ENCODE results near the gene GPR141.

GPR141 gene

GRCh38 chr7:37675749-37676148 is 7.8 kb upstream of the GPR141 start:
- TF ChIP-seq CTCF (IDR thresholded peaks at IDR 0.05; ENCODE audit: low read length) (no peak), EZH2 (IDR thresholded peaks at IDR 0.05; ENCODE audit: borderline replicate concordance, low read length) (no peak)
- H3K4me3 ChIP-seq (ENCODE audit: low read depth, low read length, poor library complexity, severe bottlenecking): no peak overlapping the region
- H3K27ac ChIP-seq (ENCODE audit: low read depth, low read length, poor library complexity, severe bottlenecking): no peak overlapping the region
- no peaks in the 10 kb centered on the region for H4K20me1 ChIP-seq (ENCODE audit: insufficient read depth, low read length)
- H3K4me2 ChIP-seq (ENCODE audit: low read length): no peak overlapping the region
- peaks cover 6% of the 10 kb centered on the region; the same call in 1 of the 2 replicates for H3K9me2 ChIP-seq (ENCODE audit: low read depth, low read length)
- H3K9ac ChIP-seq (ENCODE audit: low read length): no peak overlapping the region
- H3K4me1 ChIP-seq (ENCODE audit: insufficient read depth, low read length, severe bottlenecking): no peaks in the 10 kb centered on the region
- H3F3A ChIP-seq (ENCODE audit: insufficient read depth, low read length): no peaks in the 10 kb centered on the region
- no peaks in the 10 kb centered on the region for H3K9me3 ChIP-seq (ENCODE audit: low read length)
- H3K36me3 ChIP-seq (ENCODE audit: insufficient read depth, low read length): no peaks in the 10 kb centered on the region
- no peaks in the 10 kb centered on the region for H3K79me2 ChIP-seq (ENCODE audit: insufficient read depth, low read length)
- no peaks in the 10 kb centered on the region for H3K27me3 ChIP-seq (ENCODE audit: insufficient read depth, low read length)
- H2AFZ ChIP-seq (ENCODE audit: low read length): no peak overlapping the region

GRCh38 chr7:37684927-37685326 is 1.4 kb downstream of the GPR141 start:
- Histone ChIP-seq H3K27ac (ENCODE audit: low read depth, low read length, poor library complexity, severe bottlenecking) (no peak overlapping the region), H3K4me2 (ENCODE audit: low read length) (no peak overlapping the region), H3K9me2 (ENCODE audit: low read depth, low read length) (no peaks in the 10 kb centered on the region), H3K9me3 (ENCODE audit: low read length) (no peaks in the 10 kb centered on the region), H2AFZ (ENCODE audit: low read length) (no peak overlapping the region), H3K27me3 (ENCODE audit: insufficient read depth, low read length) (no peaks in the 10 kb centered on the region), H3K79me2 (ENCODE audit: insufficient read depth, low read length) (no peaks in the 10 kb centered on the region), H3K36me3 (ENCODE audit: insufficient read depth, low read length) (no peaks in the 10 kb centered on the region), H3F3A (ENCODE audit: insufficient read depth, low read length) (no peaks in the 10 kb centered on the region), H3K9ac (ENCODE audit: low read length) (no peak overlapping the region), H3K4me3 (ENCODE audit: low read depth, low read length, poor library complexity, severe bottlenecking) (no peak overlapping the region), H3K4me1 (ENCODE audit: insufficient read depth, low read length, severe bottlenecking) (no peaks in the 10 kb centered on the region), H4K20me1 (ENCODE audit: insufficient read depth, low read length) (no peaks in the 10 kb centered on the region)
- TF ChIP-seq CTCF (IDR thresholded peaks at IDR 0.05; ENCODE audit: low read length): no peak
- TF ChIP-seq EZH2 (IDR thresholded peaks at IDR 0.05; ENCODE audit: borderline replicate concordance, low read length): no peak

- Histone ChIP-seq H2AFZ (ENCODE audit: low read length) (no peak overlapping the region), H3K9me2 (ENCODE audit: low read depth, low read length) (no peaks in the 10 kb centered on the region), H3K9me3 (ENCODE audit: low read length) (no peaks in the 10 kb centered on the region), H3K4me3 (ENCODE audit: low read depth, low read length, poor library complexity, severe bottlenecking) (no peak overlapping the region), H3K36me3 (ENCODE audit: insufficient read depth, low read length) (no peaks in the 10 kb centered on the region), H3F3A (ENCODE audit: insufficient read depth, low read length) (no peaks in the 10 kb centered on the region), H3K9ac (ENCODE audit: low read length) (no peak overlapping the region), H4K20me1 (ENCODE audit: insufficient read depth, low read length) (no peaks in the 10 kb centered on the region), H3K79me2 (ENCODE audit: insufficient read depth, low read length) (no peaks in the 10 kb centered on the region), H3K27ac (ENCODE audit: low read depth, low read length, poor library complexity, severe bottlenecking) (no peak overlapping the region), H3K4me2 (ENCODE audit: low read length) (no peak overlapping the region), H3K27me3 (ENCODE audit: insufficient read depth, low read length) (no peaks in the 10 kb centered on the region), H3K4me1 (ENCODE audit: insufficient read depth, low read length, severe bottlenecking) (no peaks in the 10 kb centered on the region)
- TF ChIP-seq EZH2 (IDR thresholded peaks at IDR 0.05; ENCODE audit: borderline replicate concordance, low read length): no peak
- TF ChIP-seq CTCF (IDR thresholded peaks at IDR 0.05; ENCODE audit: low read length): no peak
Observed at GRCh38 chr7:37686556-37687345, 3.2 kb downstream of the GPR141 start.

Measured in OCI-LY1 (cell line).